Cardiac fibroblast (primary cell): ENCODE data around the gene MTF2.
"Not testable (repeated sequence)": the region's sequence is repeated elsewhere in the genome, so short reads cannot be mapped to it uniquely, and the experiment has no call there.

ENCODE experiments used
- DNase-seq, 2 donors: peaks; one replicate each; pipeline versions ENCODE4 v3.0.0 to v3.0.0-alpha.2; 2010; ENCODE audit warnings: low read depth in 2 of 2
- H3K4me3 ChIP-seq, 2 donors: replicated peaks in 1 of 2; 1 replicate in 1 of 2; 2 replicates in 1 of 2; pipeline ENCODE4 v1.5.1; 2011; ENCODE audit warnings: low read depth in 2 of 2, low read length in 2 of 2, mild to moderate bottlenecking in 2 of 2, moderate library complexity in 1 of 2
- TF ChIP-seq, protein P1 (sequence below): IDR thresholded peaks from one replicate; pipeline ENCODE4 v1.5.1; 2011; ENCODE audit warnings: low read depth, mild to moderate bottlenecking, low read length, inconsistent platforms

The MTF2 gene

DNA sequence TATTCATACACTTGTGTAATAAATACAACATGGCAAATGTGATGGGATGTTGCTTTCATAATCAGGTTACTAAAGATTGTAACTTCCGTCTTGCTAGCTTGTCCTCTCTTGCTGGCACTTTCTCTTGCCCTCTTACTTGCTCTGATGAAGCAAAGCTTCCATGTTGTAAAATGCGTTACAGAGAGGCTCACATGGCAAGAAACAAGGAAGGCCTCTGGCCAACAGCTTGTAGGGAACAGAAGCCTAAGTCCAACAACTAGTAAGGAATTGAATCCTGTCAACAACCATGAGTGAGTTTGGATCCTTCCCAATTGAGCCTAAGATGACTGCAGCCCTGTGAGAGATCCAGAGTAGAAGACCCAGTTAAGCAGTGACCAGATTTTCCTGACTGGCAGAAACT, 85.7 kb downstream of the MTF2 start:
- TF ChIP-seq, protein P1, sequence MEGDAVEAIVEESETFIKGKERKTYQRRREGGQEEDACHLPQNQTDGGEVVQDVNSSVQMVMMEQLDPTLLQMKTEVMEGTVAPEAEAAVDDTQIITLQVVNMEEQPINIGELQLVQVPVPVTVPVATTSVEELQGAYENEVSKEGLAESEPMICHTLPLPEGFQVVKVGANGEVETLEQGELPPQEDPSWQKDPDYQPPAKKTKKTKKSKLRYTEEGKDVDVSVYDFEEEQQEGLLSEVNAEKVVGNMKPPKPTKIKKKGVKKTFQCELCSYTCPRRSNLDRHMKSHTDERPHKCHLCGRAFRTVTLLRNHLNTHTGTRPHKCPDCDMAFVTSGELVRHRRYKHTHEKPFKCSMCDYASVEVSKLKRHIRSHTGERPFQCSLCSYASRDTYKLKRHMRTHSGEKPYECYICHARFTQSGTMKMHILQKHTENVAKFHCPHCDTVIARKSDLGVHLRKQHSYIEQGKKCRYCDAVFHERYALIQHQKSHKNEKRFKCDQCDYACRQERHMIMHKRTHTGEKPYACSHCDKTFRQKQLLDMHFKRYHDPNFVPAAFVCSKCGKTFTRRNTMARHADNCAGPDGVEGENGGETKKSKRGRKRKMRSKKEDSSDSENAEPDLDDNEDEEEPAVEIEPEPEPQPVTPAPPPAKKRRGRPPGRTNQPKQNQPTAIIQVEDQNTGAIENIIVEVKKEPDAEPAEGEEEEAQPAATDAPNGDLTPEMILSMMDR, result no peak
- DNase-seq, result peak in 1 of 2 donors; percentile 16
- no peak overlapping the region for H3K4me3 ChIP-seq

DNA sequence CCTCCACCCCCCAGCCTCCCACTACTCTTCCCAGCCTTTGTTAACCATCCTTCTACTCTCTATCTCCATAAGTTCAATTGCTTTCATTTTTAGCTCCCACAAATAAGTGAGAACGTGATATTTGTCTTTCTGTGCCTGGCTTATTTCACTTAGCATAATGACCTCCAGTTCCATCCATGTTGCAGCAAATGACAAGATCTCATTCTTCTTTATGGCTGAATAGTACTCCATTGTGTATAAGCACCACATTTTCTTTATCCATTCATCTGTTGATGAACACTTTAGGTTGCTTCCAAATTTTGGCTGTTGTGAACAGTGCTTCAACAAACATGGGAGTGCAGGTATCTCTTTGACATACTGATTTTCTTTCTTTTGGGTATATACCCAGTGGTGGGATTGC, 86.8 kb downstream of the MTF2 start:
- DNase-seq, H3K4me3 ChIP-seq: not testable (repeated sequence)

DNA sequence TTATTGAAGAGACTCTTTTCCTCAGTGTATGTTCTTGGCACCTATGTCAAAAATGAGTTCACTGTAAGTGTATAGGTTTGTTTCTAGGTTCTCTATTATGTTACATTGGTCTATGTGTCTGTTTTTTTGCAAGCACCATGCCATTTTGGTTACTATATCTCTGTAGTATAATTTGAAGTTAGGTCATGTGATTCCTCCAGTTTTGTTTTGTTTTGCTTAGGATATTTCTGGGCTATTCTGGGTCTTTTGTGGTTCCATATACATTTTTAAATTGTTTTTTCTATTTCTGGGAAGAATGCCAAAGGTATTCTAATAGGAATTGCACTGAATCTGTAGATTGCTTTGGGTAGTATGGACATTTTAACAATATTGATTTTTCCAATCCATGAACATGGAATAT, 87.9 kb downstream of the MTF2 start:
- no peak overlapping the region for H3K4me3 ChIP-seq
- TF ChIP-seq, protein P1, result no peak
- no peak for DNase-seq

DNA sequence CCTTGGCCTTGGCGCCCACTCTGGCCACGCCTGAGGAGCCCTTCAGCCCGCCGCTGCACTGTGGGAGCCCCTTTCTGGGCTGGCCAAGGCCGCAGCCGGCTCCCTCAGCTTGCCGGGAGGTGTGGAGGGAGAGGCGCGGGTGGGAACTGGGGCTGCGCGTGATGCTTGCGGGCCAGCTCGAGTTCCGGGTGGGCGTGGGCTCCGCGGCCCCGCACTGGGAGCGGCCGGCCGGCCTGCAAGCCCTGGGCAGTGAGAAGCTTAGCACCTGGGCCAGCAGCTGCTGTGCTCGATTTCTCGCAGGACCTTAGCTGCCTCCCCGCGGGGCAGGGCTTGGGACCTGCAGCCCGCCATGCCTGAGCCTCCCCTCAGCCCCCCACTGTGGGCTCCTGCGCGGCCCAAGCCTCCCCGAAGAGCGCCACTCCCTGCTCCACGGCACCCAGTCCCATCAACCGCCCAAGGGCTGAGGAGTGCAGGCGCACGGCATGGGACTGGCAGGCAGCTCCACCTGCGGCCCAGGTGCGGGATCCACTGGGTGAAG, 91.1 kb downstream of the MTF2 start:
- H3K4me3 ChIP-seq, DNase-seq: not testable (repeated sequence)

DNA sequence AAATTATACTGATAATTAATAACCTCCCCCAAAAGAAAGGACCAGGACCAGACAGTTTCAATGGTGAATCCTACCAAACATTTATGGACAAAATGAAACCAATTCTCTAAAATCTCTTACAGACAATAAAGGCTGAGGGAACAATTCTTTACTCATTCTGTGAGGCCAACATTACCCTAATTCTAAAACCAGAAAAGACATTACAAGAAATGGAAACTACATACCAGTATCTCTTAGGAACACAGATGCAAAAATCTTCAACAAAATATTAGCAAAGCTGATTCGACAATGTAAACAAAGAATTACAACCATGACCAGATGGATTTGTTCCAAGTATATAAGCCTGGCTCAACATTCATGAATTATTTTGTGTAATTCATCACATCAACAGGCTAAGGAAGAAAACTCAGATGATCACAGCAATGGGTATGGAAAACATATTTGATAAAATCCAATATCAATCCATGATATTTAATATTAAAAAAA, 92.5 kb downstream of the MTF2 start:
- no peak for DNase-seq
- TF ChIP-seq, protein P1, result no peak
- H3K4me3 ChIP-seq, result no peak overlapping the region

DNA sequence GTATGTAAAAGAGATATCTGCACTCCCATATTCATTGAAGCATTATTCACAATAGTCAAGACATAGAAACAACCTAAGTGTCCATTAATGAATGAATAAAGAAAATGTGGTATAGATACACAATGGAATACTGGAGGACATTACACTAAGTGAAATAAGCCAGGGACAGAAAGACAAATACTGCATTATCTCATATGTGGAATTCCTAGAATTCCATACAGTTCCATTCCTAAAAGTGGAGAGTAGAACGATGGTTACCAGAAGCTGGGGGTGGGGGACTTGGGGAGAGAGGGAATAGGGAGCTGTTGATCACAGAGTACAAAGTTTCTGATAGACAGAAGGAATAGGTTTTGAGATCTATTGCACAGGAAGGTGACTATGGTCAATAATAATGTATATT, 93.7 kb downstream of the MTF2 start:
- TF ChIP-seq, protein P1, result no peak
- peak in 1 of 2 donors; percentile 44 for DNase-seq
- H3K4me3 ChIP-seq, result no peak overlapping the region

DNA sequence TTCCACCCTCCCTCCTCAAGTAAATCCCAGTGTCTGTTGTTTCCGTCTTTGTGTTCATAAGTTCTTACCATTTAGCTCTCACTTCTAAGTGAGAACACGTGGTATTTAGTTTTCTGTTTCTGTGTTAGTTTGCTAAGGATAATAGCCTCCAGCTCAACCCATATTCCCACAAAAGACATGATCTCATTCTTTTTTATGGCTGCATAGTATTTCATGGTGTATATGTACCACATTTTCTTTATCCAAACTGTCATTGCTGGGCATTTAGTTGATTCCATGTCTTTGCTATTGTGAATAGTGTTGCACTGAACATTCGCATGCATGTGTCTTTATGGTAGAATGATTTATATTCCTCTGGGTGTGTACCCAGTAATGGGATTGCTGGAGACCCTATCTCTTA, 95.6 kb downstream of the MTF2 start:
- DNase-seq, H3K4me3 ChIP-seq: not testable (repeated sequence)

DNA sequence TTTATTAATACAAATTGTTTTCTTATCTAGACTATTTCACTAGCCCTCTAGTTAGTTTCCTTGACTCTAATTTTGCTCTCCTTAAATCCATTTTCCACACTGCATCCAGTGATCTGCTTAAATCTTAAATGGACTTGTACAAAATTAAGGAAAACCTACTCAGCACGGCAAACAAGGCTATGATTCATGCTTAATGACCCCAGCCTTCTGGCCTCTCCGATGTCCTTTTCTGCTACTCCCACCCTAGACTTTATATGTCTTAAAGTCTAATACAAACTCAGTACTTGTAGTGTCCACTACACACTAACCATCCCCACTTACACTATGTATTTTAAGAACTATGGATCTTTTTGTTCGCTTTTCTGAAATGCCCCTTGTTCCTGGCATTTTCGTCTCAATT, 98.9 kb downstream of the MTF2 start:
- TF ChIP-seq, protein P1, result no peak
- peak overlapping the region; percentile 88 to 100 for H3K4me3 ChIP-seq
- peak; percentile 49 to 59 for DNase-seq
